ENCODE measurements around the gene TFDP1. TPM values are rescaled to one million over a fixed set of nuclear protein-coding genes. Genes with fewer than 3 reads are reported as not detected.
A peak's percentile ranks its signal among the peaks of the same experiment; 100 is the strongest.
"Not testable (repeated sequence)": the region's sequence is repeated elsewhere in the genome, so short reads cannot be mapped to it uniquely, and the experiment has no call there.

The TFDP1 gene
- total RNA-seq, 6 donors from 2014 or later, result 23.2 to 45.2 (median 37.9) TPM

GRCh38 chr13:113621046-113621445 is 36.5 kb downstream of the TFDP1 start:
- TF ChIP-seq POLR2A (IDR thresholded peaks at IDR 0.05) (no peak), POLR2AphosphoS5 (IDR thresholded peaks at IDR 0.05) (no peak), EP300 (IDR thresholded peaks at IDR 0.05) (no peak)
- TF ChIP-seq, protein P1, sequence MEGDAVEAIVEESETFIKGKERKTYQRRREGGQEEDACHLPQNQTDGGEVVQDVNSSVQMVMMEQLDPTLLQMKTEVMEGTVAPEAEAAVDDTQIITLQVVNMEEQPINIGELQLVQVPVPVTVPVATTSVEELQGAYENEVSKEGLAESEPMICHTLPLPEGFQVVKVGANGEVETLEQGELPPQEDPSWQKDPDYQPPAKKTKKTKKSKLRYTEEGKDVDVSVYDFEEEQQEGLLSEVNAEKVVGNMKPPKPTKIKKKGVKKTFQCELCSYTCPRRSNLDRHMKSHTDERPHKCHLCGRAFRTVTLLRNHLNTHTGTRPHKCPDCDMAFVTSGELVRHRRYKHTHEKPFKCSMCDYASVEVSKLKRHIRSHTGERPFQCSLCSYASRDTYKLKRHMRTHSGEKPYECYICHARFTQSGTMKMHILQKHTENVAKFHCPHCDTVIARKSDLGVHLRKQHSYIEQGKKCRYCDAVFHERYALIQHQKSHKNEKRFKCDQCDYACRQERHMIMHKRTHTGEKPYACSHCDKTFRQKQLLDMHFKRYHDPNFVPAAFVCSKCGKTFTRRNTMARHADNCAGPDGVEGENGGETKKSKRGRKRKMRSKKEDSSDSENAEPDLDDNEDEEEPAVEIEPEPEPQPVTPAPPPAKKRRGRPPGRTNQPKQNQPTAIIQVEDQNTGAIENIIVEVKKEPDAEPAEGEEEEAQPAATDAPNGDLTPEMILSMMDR (IDR thresholded peaks at IDR 0.05), result no peak
- WGBS, 2 donors, result 92 to 98% methylated on average over 15 of the region's 15 CpGs
- H3K36me3 ChIP-seq, result peaks cover 0 to 19% (median 4%) of the 10 kb centered on the region in 4 donors
- no peak overlapping the region for H3K4me3 ChIP-seq
- H3K27me3 ChIP-seq, result no peaks in the 10 kb centered on the region
- DNase-seq (peak in 1 of 2 donors; percentile 79), ATAC-seq (ENCODE audit: low FRiP score in 2 of 2) (no peak)
- H3K4me1 ChIP-seq, result peaks cover 0 to 7% (median 3%) of the 10 kb centered on the region in 4 donors
- H3K9me3 ChIP-seq, result no peaks in the 10 kb centered on the region
- no peak overlapping the region for H3K27ac ChIP-seq

GRCh38 chr13:113621498-113621897 is 36.9 kb downstream of the TFDP1 start:
- H3K4me3 ChIP-seq; DNase-seq; H3K27ac ChIP-seq; H3K9me3 ChIP-seq; H3K27me3 ChIP-seq; H3K4me1 ChIP-seq; ATAC-seq (ENCODE audit: low FRiP score in 2 of 2): not testable (repeated sequence)
- peaks cover 0 to 19% (median 4%) of the 10 kb centered on the region in 4 donors for H3K36me3 ChIP-seq
- TF ChIP-seq, protein P1 (IDR thresholded peaks at IDR 0.05), result peak in 5 of 6 experiments; percentile 13 to 31 (median 20)
- WGBS, 2 donors, result 86 to 88% methylated on average over 11 to 12 of the region's 13 CpGs

DNA sequence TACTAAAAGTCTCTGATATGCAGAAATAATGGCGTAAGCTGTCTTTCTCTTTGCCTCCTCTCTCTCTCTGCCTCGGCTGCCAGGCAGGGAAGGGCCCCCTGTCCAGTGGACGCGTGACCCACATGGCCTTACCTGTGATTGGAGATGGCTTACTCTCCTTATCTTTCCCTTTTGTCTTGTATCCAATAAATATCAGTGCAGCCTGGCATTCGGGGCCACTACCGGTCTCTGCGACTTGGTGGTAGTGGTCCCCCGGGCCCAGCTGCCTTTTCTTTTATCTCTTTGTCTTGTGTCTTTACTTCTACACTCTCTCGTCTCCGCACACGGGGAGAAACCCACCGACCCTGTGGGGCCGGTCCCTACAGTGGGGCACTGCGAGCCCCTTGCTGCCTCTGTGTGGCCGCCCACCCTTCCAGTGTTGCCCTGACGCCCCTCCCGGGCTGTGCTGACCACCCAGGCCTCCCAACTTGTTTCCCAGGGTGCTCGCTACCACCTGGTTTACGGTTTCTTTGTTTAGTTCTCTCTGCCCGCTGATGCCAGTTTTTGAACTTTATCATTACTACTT is 37.5 kb downstream of the TFDP1 start:
- not testable (repeated sequence) for H3K27ac ChIP-seq; ATAC-seq (ENCODE audit: low FRiP score in 2 of 2); H3K4me1 ChIP-seq; H3K27me3 ChIP-seq; H3K9me3 ChIP-seq; H3K4me3 ChIP-seq
- DNase-seq, result peak in 1 of 2 donors; percentile 54
- peaks cover 0 to 19% (median 4%) of the 10 kb centered on the region in 4 donors for H3K36me3 ChIP-seq
- 97% methylated on average over 20 of the region's 20 CpGs for WGBS, 2 donors

GRCh38 chr13:113622791-113623490 is 38.4 kb downstream of the TFDP1 start:
- no peak for TF ChIP-seq POLR2A (IDR thresholded peaks at IDR 0.05)
- TF ChIP-seq, protein P1 (IDR thresholded peaks at IDR 0.05), result no peak
- no peak for TF ChIP-seq POLR2AphosphoS5 (IDR thresholded peaks at IDR 0.05)
- TF ChIP-seq EP300 (IDR thresholded peaks at IDR 0.05), result no peak
- no peaks in the 10 kb centered on the region for H3K9me3 ChIP-seq
- WGBS, 2 donors, result 90 to 95% methylated on average over 22 to 29 of the region's 29 CpGs
- H3K4me1 ChIP-seq, result no peaks in the 10 kb centered on the region
- no peak overlapping the region for H3K27ac ChIP-seq
- H3K27me3 ChIP-seq, result no peaks in the 10 kb centered on the region
- DNase-seq (peak in 1 of 2 donors; percentile 76), ATAC-seq (ENCODE audit: low FRiP score in 2 of 2) (peak; percentile 9 to 30)
- H3K4me3 ChIP-seq, result no peak overlapping the region
- H3K36me3 ChIP-seq, result peaks cover 0 to 19% (median 4%) of the 10 kb centered on the region in 4 donors

GRCh38 chr13:113623491-113624234 is 39.1 kb downstream of the TFDP1 start:
- TF ChIP-seq, protein P1 (IDR thresholded peaks at IDR 0.05), result no peak
- no peak for TF ChIP-seq POLR2AphosphoS5 (IDR thresholded peaks at IDR 0.05)
- TF ChIP-seq POLR2A (IDR thresholded peaks at IDR 0.05), result no peak
- no peak for TF ChIP-seq EP300 (IDR thresholded peaks at IDR 0.05)
- peak in 1 of 2 donors; percentile 83 for DNase-seq
- 85 to 90% methylated on average over 9 to 19 of the region's 20 CpGs for WGBS, 2 donors

More at GRCh38 chr13:113623491-113624234, 39.1 kb downstream of the TFDP1 start:
- H3K27ac ChIP-seq, result no peak overlapping the region
- H3K4me1 ChIP-seq, result no peaks in the 10 kb centered on the region
- peak; percentile 52 to 64 for ATAC-seq (ENCODE audit: low FRiP score in 2 of 2)
- H3K27me3 ChIP-seq, result no peaks in the 10 kb centered on the region
- H3K36me3 ChIP-seq, result peaks cover 0 to 19% (median 4%) of the 10 kb centered on the region in 4 donors
- H3K4me3 ChIP-seq, result no peak overlapping the region
- H3K9me3 ChIP-seq, result no peaks in the 10 kb centered on the region
